ENCODE measurements around the gene ADAMTS1.

DNA sequence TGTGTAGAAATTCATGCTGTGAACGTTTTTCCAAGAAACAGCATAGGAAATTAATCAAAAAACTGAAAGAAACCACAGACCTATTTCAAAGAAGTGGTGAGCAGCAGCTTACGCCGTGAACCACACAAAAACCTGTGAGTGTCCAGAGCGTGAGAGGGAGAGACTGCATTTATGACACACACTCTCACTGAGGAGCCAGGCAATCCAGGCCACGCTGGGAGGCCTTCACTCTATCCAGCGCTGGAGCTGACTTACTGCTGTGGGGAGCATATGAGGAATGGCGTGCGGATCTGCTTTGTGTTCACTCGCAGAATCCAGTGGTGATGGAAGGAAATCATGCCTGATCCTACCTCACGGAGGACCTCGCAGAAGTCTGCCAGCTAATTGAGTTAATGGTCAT, 12.7 kb downstream of the ADAMTS1 start:
- no peak for TF ChIP-seq CTCF (IDR thresholded peaks at IDR 0.05)
- TF ChIP-seq POLR2A (IDR thresholded peaks at IDR 0.05), result no peak
